GM18517 (cell line): ENCODE data around the gene APBA2.

Experiments used
- ATAC-seq: cut with Tn5 transposase; IDR thresholded peaks from one replicate; pipeline ENCODE4 v1.9.1; 2021; ENCODE audit warnings: mild to moderate bottlenecking, moderate library complexity; ENCODE audit not compliant: unreplicated experiment

The APBA2 gene

DNA sequence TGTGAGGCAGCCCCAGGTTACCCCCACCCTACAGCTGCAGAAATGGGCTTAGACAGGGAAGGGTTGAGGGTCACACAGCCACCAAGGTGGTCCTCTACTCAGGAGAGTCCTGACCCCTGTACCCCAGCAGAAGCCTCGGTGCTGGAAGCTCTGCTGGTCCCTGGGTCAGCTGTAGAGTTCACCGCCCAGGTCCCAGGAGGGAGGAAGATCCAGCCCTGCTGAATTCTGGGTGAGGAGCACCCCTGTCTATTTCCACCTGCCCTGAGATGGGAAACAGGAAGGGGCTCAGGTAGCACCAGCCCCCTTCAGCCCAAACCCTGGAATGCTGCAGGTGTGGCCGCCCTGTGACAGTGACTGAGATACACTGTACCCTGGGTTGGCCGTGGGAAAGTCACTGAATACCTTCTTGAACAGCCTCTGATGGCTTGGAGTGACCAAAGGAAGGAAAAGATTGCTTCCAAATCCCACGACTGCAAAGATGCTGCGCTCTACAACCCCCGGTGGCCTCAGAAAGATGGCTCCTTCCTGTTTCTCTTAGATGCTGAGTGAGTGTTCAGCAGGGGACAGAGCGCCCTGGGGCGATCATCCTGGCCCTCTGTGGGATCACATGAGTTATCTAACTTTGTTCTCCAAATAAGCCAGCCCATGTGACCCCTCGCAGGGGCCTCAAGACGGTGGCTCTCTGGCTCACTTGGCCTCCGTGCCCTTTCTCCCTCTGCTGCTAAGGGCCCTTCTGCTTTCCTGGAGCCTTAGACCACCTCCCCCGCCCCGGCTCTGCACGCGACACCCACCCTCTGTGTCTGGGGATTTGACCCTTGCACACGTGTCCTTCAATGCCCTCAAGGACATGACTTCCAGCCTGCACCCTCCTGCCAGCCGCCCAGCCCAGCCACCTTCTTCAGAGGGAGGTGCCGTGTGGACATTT is 242.0 kb downstream of the APBA2 start:
- ATAC-seq: no peak

GRCh38 chr15:29128671-29129070 is 242.9 kb downstream of the APBA2 start:
- ATAC-seq: no peak

DNA sequence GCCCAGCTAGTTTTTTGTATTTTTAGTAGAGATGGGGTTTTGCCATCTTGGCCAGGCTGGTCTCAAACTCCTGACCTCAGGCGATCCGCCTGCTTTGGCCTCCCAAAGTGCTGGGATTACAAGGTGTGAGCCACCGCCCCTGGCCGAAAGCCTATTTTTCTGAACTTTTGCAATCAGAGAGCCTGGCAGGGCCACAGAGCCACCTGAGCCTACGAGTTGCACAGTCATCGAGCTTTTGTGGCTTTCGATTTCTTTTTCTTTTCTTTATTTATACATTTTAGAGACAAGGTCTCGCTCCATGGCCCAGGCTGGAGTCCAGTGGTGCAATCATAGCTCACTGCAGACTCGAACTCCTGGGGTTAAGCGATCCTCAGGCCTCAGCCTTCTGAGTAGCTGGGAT is 243.4 kb downstream of the APBA2 start:
- no peak for ATAC-seq

DNA sequence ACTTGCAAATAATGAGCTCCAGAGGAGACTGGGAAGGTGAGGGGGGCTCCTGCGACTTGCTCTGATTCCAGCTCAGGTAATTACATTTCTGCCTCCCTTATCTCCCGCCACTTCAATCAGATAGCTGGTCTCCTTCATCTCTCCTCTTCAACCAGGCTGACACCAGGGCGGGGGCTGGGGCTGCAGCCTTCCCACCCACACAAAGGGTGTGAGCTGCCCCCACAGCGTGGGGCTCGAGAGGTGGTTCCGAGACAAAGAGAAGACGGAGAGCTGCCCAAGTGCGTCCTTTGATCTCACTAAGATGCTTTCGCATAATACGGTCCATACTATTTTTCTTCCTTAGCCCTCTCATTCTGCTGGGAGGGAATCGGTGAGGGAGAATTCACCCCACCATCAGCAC is 244.2 kb downstream of the APBA2 start:
- ATAC-seq: no peak

DNA sequence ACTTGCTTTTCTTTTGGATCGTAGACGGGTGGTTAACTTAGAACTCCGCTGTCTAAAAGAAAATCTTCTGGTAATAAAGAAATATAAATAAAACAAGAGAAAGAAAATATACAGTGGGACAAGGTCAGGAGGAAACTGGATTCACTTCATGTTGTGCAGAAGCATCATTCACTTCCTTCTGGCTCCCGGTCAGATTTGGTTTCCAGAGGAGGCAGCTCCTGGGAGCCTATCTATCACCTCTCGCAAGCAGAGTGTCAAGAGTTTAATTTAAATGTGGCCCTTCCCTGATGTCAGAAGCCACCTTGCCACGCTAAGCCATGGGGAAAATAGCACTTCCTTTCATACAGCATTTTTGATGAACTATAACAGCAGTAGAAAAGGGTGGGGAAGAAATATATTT is 244.7 kb downstream of the APBA2 start:
- no peak for ATAC-seq

- no peak for ATAC-seq
Measured at GRCh38 chr15:29130951-29131839, 245.4 kb downstream of the APBA2 start.

- ATAC-seq: no peak
Measured at GRCh38 chr15:29131840-29132420, 246.2 kb downstream of the APBA2 start.

DNA sequence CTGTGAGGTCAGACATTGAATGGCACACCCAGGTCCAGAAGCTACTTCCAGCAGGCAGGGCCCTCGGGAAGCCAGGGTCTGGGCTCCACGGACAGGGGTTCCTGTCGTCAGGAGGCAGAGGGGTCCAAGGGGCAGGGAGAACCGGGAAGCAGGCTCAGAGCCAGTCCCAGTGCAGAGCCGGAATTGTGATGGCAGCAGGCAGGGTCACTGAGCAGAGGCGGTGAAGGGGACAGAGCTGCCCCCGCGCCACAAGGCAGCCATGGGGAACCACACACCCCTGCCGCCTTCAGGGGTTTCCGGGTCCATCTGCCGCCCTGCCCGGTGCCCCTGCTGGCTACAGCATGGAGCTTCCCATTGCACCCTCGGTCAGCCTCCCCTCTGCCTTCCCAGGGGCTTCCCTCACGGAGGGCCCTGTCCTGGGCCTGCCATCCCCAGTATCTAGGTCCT is 247.0 kb downstream of the APBA2 start:
- no peak for ATAC-seq

- ATAC-seq: no peak
Measured at GRCh38 chr15:29133321-29133720, 247.5 kb downstream of the APBA2 start.

- no peak for ATAC-seq
Measured at GRCh38 chr15:29133791-29134190, 248.0 kb downstream of the APBA2 start.

DNA sequence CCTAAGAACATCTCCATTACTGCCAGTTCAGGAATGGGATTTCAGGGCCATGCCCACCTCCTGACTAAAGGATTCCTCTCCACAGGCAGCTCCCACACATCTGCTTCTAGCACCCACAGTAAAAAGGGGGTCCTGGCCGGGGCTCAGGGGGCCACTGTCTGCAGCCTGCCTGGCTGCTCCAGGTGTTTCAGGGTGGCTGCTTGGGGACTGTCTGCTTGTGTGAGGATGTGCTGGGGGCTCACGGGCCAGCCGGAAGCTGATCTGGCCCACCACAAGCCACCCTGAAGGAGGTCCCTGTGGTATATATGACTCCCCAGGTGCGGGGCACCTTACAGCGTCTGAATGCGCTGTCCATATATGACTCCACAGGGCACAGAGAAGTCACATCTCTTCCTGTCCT is 248.5 kb downstream of the APBA2 start:
- no peak for ATAC-seq

GRCh38 chr15:29134641-29135308 is 249.0 kb downstream of the APBA2 start:
- ATAC-seq: no peak

DNA sequence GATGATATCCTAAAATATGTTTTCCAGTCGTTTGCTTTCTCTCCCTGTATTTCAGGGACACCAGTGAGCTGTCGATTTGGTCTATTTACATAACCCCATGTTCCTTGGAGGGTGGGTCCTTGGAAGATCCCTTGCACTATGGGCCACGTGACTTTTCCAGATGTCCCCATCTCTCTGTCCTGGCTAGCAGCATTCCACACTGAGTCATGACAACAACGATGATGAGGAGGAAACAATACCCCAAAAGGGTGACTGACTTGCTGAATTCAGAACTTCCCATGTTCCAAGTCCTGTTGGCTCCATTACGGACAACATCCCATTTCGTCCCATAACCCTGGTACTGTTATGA is 249.5 kb downstream of the APBA2 start:
- ATAC-seq: no peak

- ATAC-seq: no peak
Measured at GRCh38 chr15:29135702-29136646, 250.2 kb downstream of the APBA2 start.

GRCh38 chr15:29138260-29138659 is 252.5 kb downstream of the APBA2 start:
- no peak for ATAC-seq

DNA sequence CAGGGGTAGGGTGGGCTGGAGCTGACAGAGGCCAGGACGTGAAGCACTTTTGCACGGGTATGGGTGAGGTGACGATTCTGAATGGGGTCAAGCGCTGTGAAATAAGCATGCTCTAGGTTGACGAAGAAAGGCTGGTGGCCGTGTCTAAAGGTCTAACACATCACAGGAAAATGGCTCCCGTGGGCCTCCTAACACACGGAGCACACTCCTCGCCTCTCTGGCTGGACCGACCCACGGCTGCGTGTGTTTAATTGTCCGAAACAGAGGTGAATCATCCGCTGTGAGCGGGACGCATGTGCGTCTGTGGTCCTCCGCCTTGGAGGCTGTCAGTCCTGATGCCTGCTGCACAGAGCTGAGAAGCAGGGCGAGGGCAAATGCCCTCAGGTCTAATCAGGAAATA is 253.3 kb downstream of the APBA2 start:
- ATAC-seq: no peak

GRCh38 chr15:29139540-29140459 is 254.0 kb downstream of the APBA2 start:
- ATAC-seq: no peak

DNA sequence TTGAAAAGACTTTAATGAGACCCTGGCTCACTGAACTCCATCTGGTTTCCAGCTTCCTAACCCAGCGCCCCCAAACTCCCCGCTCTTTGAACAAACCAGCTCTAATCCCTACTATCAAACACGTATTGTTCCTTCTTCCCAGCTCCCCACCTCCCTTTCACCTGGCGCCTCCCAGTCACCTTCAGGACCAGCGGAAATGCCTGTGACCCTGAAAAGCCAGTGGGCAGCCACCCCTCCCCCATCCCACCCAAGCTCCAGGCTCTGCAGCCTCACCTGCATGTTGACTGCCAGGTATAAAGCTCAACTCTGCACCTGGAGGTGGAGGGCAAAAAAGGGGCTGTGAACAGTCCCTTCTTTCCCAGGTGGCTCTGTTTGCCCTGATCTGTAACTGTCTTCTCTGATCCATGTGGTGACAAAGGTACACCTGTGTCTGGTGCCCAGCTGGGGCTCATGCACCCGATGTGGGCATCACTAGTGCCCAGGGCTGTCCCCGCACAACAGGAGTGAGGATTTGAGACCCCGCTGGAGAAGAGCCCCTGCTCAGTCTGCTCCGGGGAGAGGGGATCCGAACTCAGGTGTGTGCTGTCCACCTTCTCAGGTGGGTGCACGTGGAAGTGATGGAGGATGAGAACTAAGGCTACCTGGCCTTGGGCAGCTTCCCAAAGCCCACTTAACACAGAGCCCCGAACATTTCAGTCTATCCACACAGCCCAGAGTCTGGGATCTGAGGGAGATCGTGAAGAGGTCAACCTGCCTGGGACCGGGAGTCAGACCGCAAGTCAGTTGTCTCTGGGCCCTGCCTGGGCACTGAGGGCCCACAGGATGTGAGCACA is 254.9 kb downstream of the APBA2 start:
- ATAC-seq: no peak
